Keratinocyte (primary cell): Measurements from ENCODE around the gene MYEF2.

Experiments used
- CTCF ChIP-seq, 3 experiments: IDR thresholded peaks in 1 of 3; conservative IDR thresholded peaks in 1 of 3; optimal IDR thresholded peaks in 1 of 3; 2 replicates in 2 of 3; 3 replicates in 1 of 3; pipeline versions ENCODE3 to v1.5.1; 2011; ENCODE audit warnings: low read length in 3 of 3, mild to moderate bottlenecking in 3 of 3, moderate library complexity in 2 of 3, control low read depth in 1 of 3, inconsistent platforms in 1 of 3; ENCODE audit not compliant: insufficient read depth in 2 of 3; ENCODE audit errors: extremely low read depth in 1 of 3
- EZH2 ChIP-seq: IDR thresholded peaks from one replicate; pipeline ENCODE4 v1.6.1; 2012; ENCODE audit warnings: inconsistent platforms, mild to moderate bottlenecking, low read length, moderate library complexity

DNA sequence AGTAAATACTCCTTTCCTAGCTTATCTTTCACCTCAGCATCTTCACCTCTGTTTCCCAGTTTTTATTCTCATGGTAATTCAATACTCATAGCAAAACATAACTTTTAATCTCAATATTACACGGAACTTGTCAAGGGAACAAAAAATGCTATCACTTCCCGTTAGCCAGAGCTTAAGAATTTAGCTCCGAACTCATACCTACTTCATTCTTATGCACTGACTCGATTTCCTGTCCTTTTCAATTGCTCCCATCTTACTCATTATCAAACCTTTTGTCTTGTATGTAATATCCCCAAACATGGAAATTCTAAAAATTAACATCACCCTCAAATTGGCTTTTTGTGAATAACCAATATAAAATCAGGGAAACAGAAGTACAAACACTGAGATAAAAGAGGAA lies 28.2 kb downstream of the MYEF2 start:
- TF ChIP-seq CTCF (optimal IDR thresholded peaks at IDR 0.05 in 1 of 3, IDR thresholded peaks at IDR 0.05 in 1 of 3, conservative IDR thresholded peaks at IDR 0.05 in 1 of 3; ENCODE audit: extremely low read depth in 1 of 3, insufficient read depth in 2 of 3, low read length in 3 of 3) (no peak), EZH2 (no peak)
